ENCODE data around the gene TEDC1.

The TEDC1 gene

GRCh38 chr14:105456736-105457617, 34.1 kb upstream of the TEDC1 start:
- Histone ChIP-seq H3K4me1 (ENCODE audit: control insufficient read depth, insufficient read depth, low read length) (no peaks in the 10 kb centered on the region), H3K9me3 (ENCODE audit: control insufficient read depth, insufficient read depth, low read depth, low read length) (no peaks in the 10 kb centered on the region), H3K4me3 (ENCODE audit: low read depth, low read length) (no peak overlapping the region), H3K36me3 (ENCODE audit: control insufficient read depth in 2 of 2, insufficient read depth in 1 of 2, low read length in 2 of 2) (peaks cover 13 to 80% of the 10 kb centered on the region in 2 experiments; a peak in 2 of 3 replicates), H3K27ac (ENCODE audit: extremely low read depth, low read depth, low read length) (no peak overlapping the region)
- ChIA-PET POLR2A (interaction anchor here (1.1 kb wide), 1 partner anchor 24 kb away, joined by 4 read pairs; no protein-coding TSS in a partner anchor), CTCF (interaction anchor here (1.0 to 1.7 kb wide), 3 partner anchors 24 to 85 kb away, joined by 5 to 7 read pairs (median 6); no protein-coding TSS in a partner anchor)
- TF ChIP-seq ZIC2 (tag by site-specific recombination; IDR thresholded peaks at IDR 0.05) (peak; percentile 69), ZFHX2 (tag by site-specific recombination; conservative IDR thresholded peaks at IDR 0.05) (0 out of 2 replicates have a peak, but pooled peaks have one; percentile 7), SP2 (tag by site-specific recombination; IDR thresholded peaks at IDR 0.05) (no peak), ZNF837 (tag by site-specific recombination; IDR thresholded peaks at IDR 0.05) (no peak)

- ChIA-PET CTCF (interaction anchor here (1.0 to 1.7 kb wide), 2 partner anchors 23 to 32 kb away, joined by 5 to 7 read pairs; no protein-coding TSS in a partner anchor), POLR2A (no interaction called here)
- H3K9me3 ChIP-seq (ENCODE audit: control insufficient read depth, insufficient read depth, low read depth, low read length), result no peaks in the 10 kb centered on the region
- peak; percentile 39; the same call in 1 of the 2 replicates for TF ChIP-seq ZFHX2 (tag by site-specific recombination; conservative IDR thresholded peaks at IDR 0.05)
- TF ChIP-seq ZNF585B (tag by site-specific recombination; IDR thresholded peaks at IDR 0.05), result no peak
- no peak overlapping the region for H3K4me3 ChIP-seq (ENCODE audit: low read depth, low read length)
- no peak overlapping the region for H3K27ac ChIP-seq (ENCODE audit: extremely low read depth, low read depth, low read length)
- no peaks in the 10 kb centered on the region for H3K4me1 ChIP-seq (ENCODE audit: control insufficient read depth, insufficient read depth, low read length)
- peaks cover 7 to 76% of the 10 kb centered on the region in 2 experiments; a peak in 2 of 3 replicates for H3K36me3 ChIP-seq (ENCODE audit: control insufficient read depth in 2 of 2, insufficient read depth in 1 of 2, low read length in 2 of 2)
Observed at GRCh38 chr14:105458010-105458409, 33.0 kb upstream of the TEDC1 start.

GRCh38 chr14:105458571-105458970, 32.5 kb upstream of the TEDC1 start:
- Histone ChIP-seq H3K4me3 (ENCODE audit: low read depth, low read length) (no peak overlapping the region), H3K9me3 (ENCODE audit: control insufficient read depth, insufficient read depth, low read depth, low read length) (no peaks in the 10 kb centered on the region), H3K36me3 (ENCODE audit: control insufficient read depth in 2 of 2, insufficient read depth in 1 of 2, low read length in 2 of 2) (peaks cover 7 to 77% of the 10 kb centered on the region in 2 experiments; a peak in 2 of 3 replicates), H3K27ac (ENCODE audit: extremely low read depth, low read depth, low read length) (no peak overlapping the region), H3K4me1 (ENCODE audit: control insufficient read depth, insufficient read depth, low read length) (no peaks in the 10 kb centered on the region)
- TF ChIP-seq ZNF175 (tag by site-specific recombination; IDR thresholded peaks at IDR 0.05), result no peak
- TF ChIP-seq SCRT2 (tag by site-specific recombination; IDR thresholded peaks at IDR 0.05), result no peak
- TF ChIP-seq ZNF704 (tag by site-specific recombination; IDR thresholded peaks at IDR 0.05), result no peak
- TF ChIP-seq ZNF391 (tag by site-specific recombination; IDR thresholded peaks at IDR 0.05; ENCODE audit: borderline replicate concordance, low read depth), result no peak
- no peak for TF ChIP-seq ZNF624 (tag by site-specific recombination; IDR thresholded peaks at IDR 0.05)
- no peak for TF ChIP-seq BCL11B (tag by site-specific recombination; IDR thresholded peaks at IDR 0.05; ENCODE audit: low read depth)
- no peak for TF ChIP-seq ZNF26 (tag by site-specific recombination; IDR thresholded peaks at IDR 0.05)
- TF ChIP-seq ZNF513 (tag by site-specific recombination; IDR thresholded peaks at IDR 0.05), result no peak
- TF ChIP-seq ZNF626 (tag by site-specific recombination; IDR thresholded peaks at IDR 0.05), result no peak
- TF ChIP-seq BCL6B (tag by site-specific recombination; IDR thresholded peaks at IDR 0.05), result no peak
- no peak for TF ChIP-seq KLF10 (tag by site-specific recombination; IDR thresholded peaks at IDR 0.05)
- CTCF ChIA-PET, result no interaction called here
- POLR2A ChIA-PET, result no interaction called here
